ENCODE data around the gene YIPF2. TPM values are rescaled to one million over a fixed set of nuclear protein-coding genes. Genes with fewer than 3 reads are reported as not detected.
"Not testable (repeated sequence)": the region's sequence is repeated elsewhere in the genome, so short reads cannot be mapped to it uniquely, and the experiment has no call there.

The YIPF2 gene
- polyA plus RNA-seq, 5 donors: 27.4 to 49.1 (median 38.6) TPM

- no peak for DNase-seq
These were observed 46.9 kb downstream of the YIPF2 start for GRCh38 chr19:10881403-10882107.

- DNase-seq: no peak
These were observed 50.2 kb downstream of the YIPF2 start for GRCh38 chr19:10878253-10878652.

- not testable (repeated sequence) for DNase-seq
These were observed 50.8 kb downstream of the YIPF2 start for GRCh38 chr19:10877608-10878007.

- DNase-seq: no peak
These were observed 51.8 kb downstream of the YIPF2 start for GRCh38 chr19:10876459-10877240.

GRCh38 chr19:10874024-10874423 is 54.4 kb downstream of the YIPF2 start:
- DNase-seq: no peak

GRCh38 chr19:10872546-10873107 is 55.8 kb downstream of the YIPF2 start:
- DNase-seq: no peak

Other genes with a start within 250 kb of the YIPF2 start
- gene QTRT1, start 227.2 kb downstream of the YIPF2 start, polyA plus RNA-seq (ENCODE audit: insufficient read depth in 1 of 5, insufficient read length in 5 of 5, low replicate concordance in 1 of 5): 10 to 100 TPM; 33.6 to 60.7 (median 44.8) TPM
- 100 to 1,000 TPM in 2 of 5 donors, 10 to 100 TPM in 3; 78.1 to 110 (median 98.8) TPM for gene DNM2, start 210.6 kb downstream of the YIPF2 start, polyA plus RNA-seq (ENCODE audit: insufficient read depth in 1 of 5, insufficient read length in 5 of 5, low replicate concordance in 1 of 5)
- gene TMED1, start 92.4 kb downstream of the YIPF2 start, polyA plus RNA-seq (ENCODE audit: insufficient read depth in 1 of 5, insufficient read length in 5 of 5, low replicate concordance in 1 of 5): 10 to 100 TPM; 28.3 to 57.5 (median 37.0) TPM
- gene C19orf38, start 80.2 kb downstream of the YIPF2 start, polyA plus RNA-seq (ENCODE audit: insufficient read depth in 1 of 5, insufficient read length in 5 of 5, low replicate concordance in 1 of 5): 1 to 10 TPM; 3.1 to 4.5 (median 4.1) TPM
- 10 to 100 TPM; 30.6 to 54.3 (median 43.5) TPM for gene CARM1, start 57.1 kb downstream of the YIPF2 start, polyA plus RNA-seq (ENCODE audit: insufficient read depth in 1 of 5, insufficient read length in 5 of 5, low replicate concordance in 1 of 5)
- gene TIMM29, start 172 bp upstream of the YIPF2 start, polyA plus RNA-seq (ENCODE audit: insufficient read depth in 1 of 5, insufficient read length in 5 of 5, low replicate concordance in 1 of 5): 10 to 100 TPM; 20.1 to 28.1 (median 23.9) TPM
- 100 to 1,000 TPM; 119 to 173 (median 124) TPM for gene SMARCA4, start 32.4 kb upstream of the YIPF2 start, polyA plus RNA-seq (ENCODE audit: insufficient read depth in 1 of 5, insufficient read length in 5 of 5, low replicate concordance in 1 of 5)
- gene LDLR, start 160.8 kb upstream of the YIPF2 start, polyA plus RNA-seq (ENCODE audit: insufficient read depth in 1 of 5, insufficient read length in 5 of 5, low replicate concordance in 1 of 5): 10 to 100 TPM; 11.1 to 39.2 (median 23.0) TPM
- 10 to 100 TPM; 15.4 to 34.8 (median 24.9) TPM for gene SPC24, start 227.1 kb upstream of the YIPF2 start, polyA plus RNA-seq (ENCODE audit: insufficient read depth in 1 of 5, insufficient read length in 5 of 5, low replicate concordance in 1 of 5)